ENCODE measurements around the gene SYT3. TPM values are rescaled to one million over a fixed set of nuclear protein-coding genes. Genes with fewer than 3 reads are reported as not detected.
A peak's percentile ranks its signal among the peaks of the same experiment; 100 is the strongest.

SYT3 gene
- polyA plus RNA-seq (ENCODE audit: insufficient read length in 3 of 3), result 1 to 10 TPM in 1 of 3 donors, under 1 TPM in 2; 0.37 to 1.5 (median 0.57) TPM
- long read RNA-seq, donor 1, result 0 reads
- long read RNA-seq, donor 2, result 0 reads
- long read RNA-seq, donor 3, result 0 reads
- long read RNA-seq, donor 4, partial matches to known transcripts, result 0 of 1 reads
- long read RNA-seq, donor 4, other reads (novel, unspliced or antisense), result 0 of 1 reads
- long read RNA-seq, donor 5, result 0 reads
- long read RNA-seq, donor 6, result 0 reads
- long read RNA-seq, donor 7, result 0 reads
- long read RNA-seq, donor 8, result 0 reads
- long read RNA-seq, donor 9, partial matches to known transcripts, result 18 of 25 reads
- long read RNA-seq, donor 9, other reads (novel, unspliced or antisense), result 7 of 25 reads
- long read RNA-seq, donor 10, result 0 reads
- long read RNA-seq, donor 11, result 0 reads
- long read RNA-seq, donor 12, result 0 reads
- long read RNA-seq, donor 13, result 0 reads
- long read RNA-seq, donor 14, result 0 reads
- long read RNA-seq, donor 15, result 0 reads
- long read RNA-seq, donor 16, result 0 reads

- DNase-seq (ENCODE audit: extremely low read depth in 1 of 11, low read depth in 9 of 11, low spot score in 4 of 11), result peak in 3 of 11 donors; percentile 29 to 40 (median 37)
Measured at GRCh38 chr19:50639121-50640112, at the start of gene SYT3. TSS of gene SYT3 (minus strand) at chr19:50639881. CDS start at chr19:50637411, 2,470 bp downstream.

GRCh38 chr19:50688766-50689165, 49.1 kb upstream of the SYT3 start:
- DNase-seq (ENCODE audit: extremely low read depth in 1 of 11, low read depth in 9 of 11, low spot score in 4 of 11), result no peak

- no peak for DNase-seq (ENCODE audit: extremely low read depth in 1 of 11, low read depth in 9 of 11, low spot score in 4 of 11)
Measured at GRCh38 chr19:50686310-50687032, 46.8 kb upstream of the SYT3 start.

- DNase-seq (ENCODE audit: extremely low read depth in 1 of 11, low read depth in 9 of 11, low spot score in 4 of 11), result peak in 7 of 11 donors; percentile 39 to 64 (median 57)
Measured at GRCh38 chr19:50679177-50680125, 39.8 kb upstream of the SYT3 start.

- DNase-seq (ENCODE audit: extremely low read depth in 1 of 11, low read depth in 9 of 11, low spot score in 4 of 11), result no peak
Measured at GRCh38 chr19:50678323-50678722, 38.6 kb upstream of the SYT3 start.

GRCh38 chr19:50677636-50678035, 38.0 kb upstream of the SYT3 start:
- no peak for DNase-seq (ENCODE audit: extremely low read depth in 1 of 11, low read depth in 9 of 11, low spot score in 4 of 11)

- DNase-seq (ENCODE audit: extremely low read depth in 1 of 11, low read depth in 9 of 11, low spot score in 4 of 11), result no peak
Measured at GRCh38 chr19:50676625-50677197, 37.0 kb upstream of the SYT3 start.

GRCh38 chr19:50673118-50673517, 33.4 kb upstream of the SYT3 start:
- DNase-seq (ENCODE audit: extremely low read depth in 1 of 11, low read depth in 9 of 11, low spot score in 4 of 11), result no peak

- DNase-seq (ENCODE audit: extremely low read depth in 1 of 11, low read depth in 9 of 11, low spot score in 4 of 11), result no peak
Measured at GRCh38 chr19:50670102-50670380, 30.4 kb upstream of the SYT3 start.

GRCh38 chr19:50669302-50670101, 29.8 kb upstream of the SYT3 start:
- DNase-seq (ENCODE audit: extremely low read depth in 1 of 11, low read depth in 9 of 11, low spot score in 4 of 11), result no peak

GRCh38 chr19:50668879-50669278, 29.2 kb upstream of the SYT3 start:
- no peak for DNase-seq (ENCODE audit: extremely low read depth in 1 of 11, low read depth in 9 of 11, low spot score in 4 of 11)

- no peak for DNase-seq (ENCODE audit: extremely low read depth in 1 of 11, low read depth in 9 of 11, low spot score in 4 of 11)
Measured at GRCh38 chr19:50668416-50668815, 28.7 kb upstream of the SYT3 start.

GRCh38 chr19:50667759-50668231, 28.1 kb upstream of the SYT3 start:
- no peak for DNase-seq (ENCODE audit: extremely low read depth in 1 of 11, low read depth in 9 of 11, low spot score in 4 of 11)

- no peak for DNase-seq (ENCODE audit: extremely low read depth in 1 of 11, low read depth in 9 of 11, low spot score in 4 of 11)
Measured at GRCh38 chr19:50667177-50667758, 27.6 kb upstream of the SYT3 start.

- no peak for DNase-seq (ENCODE audit: extremely low read depth in 1 of 11, low read depth in 9 of 11, low spot score in 4 of 11)
Measured at GRCh38 chr19:50666346-50667176, 26.9 kb upstream of the SYT3 start.

- DNase-seq (ENCODE audit: extremely low read depth in 1 of 11, low read depth in 9 of 11, low spot score in 4 of 11), result no peak
Measured at GRCh38 chr19:50664204-50664603, 24.5 kb upstream of the SYT3 start.
